Measurements from ENCODE around the gene DENND2C.

The DENND2C gene

GRCh38 chr1:114545315-114545714 is 124.5 kb downstream of the DENND2C start:
- Histone ChIP-seq H3K4me3 (IDR thresholded peaks at IDR 0.05; ENCODE audit: insufficient read depth, low read depth, low read length) (no peak overlapping the region), H3K27me3 (ENCODE audit: insufficient read depth, low read depth) (no peaks in the 10 kb centered on the region), H3K27ac (no peak overlapping the region), H3K4me2 (no peak overlapping the region), H3K36me3 (ENCODE audit: insufficient read depth) (no peaks in the 10 kb centered on the region), H4K20me1 (ENCODE audit: insufficient read depth) (no peaks in the 10 kb centered on the region), H3K9ac (no peak overlapping the region), H3K4me1 (ENCODE audit: low read depth, poor library complexity, severe bottlenecking) (no peaks in the 10 kb centered on the region), H2AFZ (ENCODE audit: low read depth) (no peak overlapping the region), H3K79me2 (ENCODE audit: insufficient read depth, low read depth) (no peaks in the 10 kb centered on the region)
- TF ChIP-seq CTCF (conservative IDR thresholded peaks at IDR 0.05; ENCODE audit: low read depth, low read length) = no peak

GRCh38 chr1:114540821-114541220 is 129.0 kb downstream of the DENND2C start:
- no peak overlapping the region for H3K9ac ChIP-seq
- H2AFZ ChIP-seq (ENCODE audit: low read depth) = no peak overlapping the region
- H3K4me2 ChIP-seq = no peak overlapping the region

GRCh38 chr1:114540272-114540671 is 129.6 kb downstream of the DENND2C start:
- Histone ChIP-seq H3K36me3 (ENCODE audit: insufficient read depth) (no peaks in the 10 kb centered on the region), H3K4me2 (no peak overlapping the region), H3K27ac (no peak overlapping the region), H3K27me3 (ENCODE audit: insufficient read depth, low read depth) (no peaks in the 10 kb centered on the region), H3K4me1 (ENCODE audit: low read depth, poor library complexity, severe bottlenecking) (no peaks in the 10 kb centered on the region), H3K9ac (no peak overlapping the region), H3K4me3 (IDR thresholded peaks at IDR 0.05; ENCODE audit: insufficient read depth, low read depth, low read length) (no peak overlapping the region), H3K79me2 (ENCODE audit: insufficient read depth, low read depth) (no peaks in the 10 kb centered on the region), H2AFZ (ENCODE audit: low read depth) (no peak overlapping the region), H4K20me1 (ENCODE audit: insufficient read depth) (no peaks in the 10 kb centered on the region)
- no peak for TF ChIP-seq CTCF (conservative IDR thresholded peaks at IDR 0.05; ENCODE audit: low read depth, low read length)

More at GRCh38 chr1:114540821-114541220, 129.0 kb downstream of the DENND2C start:
- Histone ChIP-seq H3K27ac (no peak overlapping the region), H3K27me3 (ENCODE audit: insufficient read depth, low read depth) (no peaks in the 10 kb centered on the region), H3K4me1 (ENCODE audit: low read depth, poor library complexity, severe bottlenecking) (no peaks in the 10 kb centered on the region), H3K36me3 (ENCODE audit: insufficient read depth) (no peaks in the 10 kb centered on the region), H4K20me1 (ENCODE audit: insufficient read depth) (no peaks in the 10 kb centered on the region), H3K79me2 (ENCODE audit: insufficient read depth, low read depth) (no peaks in the 10 kb centered on the region), H3K4me3 (IDR thresholded peaks at IDR 0.05; ENCODE audit: insufficient read depth, low read depth, low read length) (no peak overlapping the region)
- no peak for TF ChIP-seq CTCF (conservative IDR thresholded peaks at IDR 0.05; ENCODE audit: low read depth, low read length)

- Histone ChIP-seq H3K4me3 (IDR thresholded peaks at IDR 0.05; ENCODE audit: insufficient read depth, low read depth, low read length) (no peak overlapping the region), H3K4me2 (no peak overlapping the region), H3K79me2 (ENCODE audit: insufficient read depth, low read depth) (no peaks in the 10 kb centered on the region), H3K36me3 (ENCODE audit: insufficient read depth) (no peaks in the 10 kb centered on the region), H3K4me1 (ENCODE audit: low read depth, poor library complexity, severe bottlenecking) (no peaks in the 10 kb centered on the region), H3K27me3 (ENCODE audit: insufficient read depth, low read depth) (no peaks in the 10 kb centered on the region), H4K20me1 (ENCODE audit: insufficient read depth) (no peaks in the 10 kb centered on the region), H2AFZ (ENCODE audit: low read depth) (no peak overlapping the region), H3K27ac (no peak overlapping the region), H3K9ac (no peak overlapping the region)
- TF ChIP-seq CTCF (conservative IDR thresholded peaks at IDR 0.05; ENCODE audit: low read depth, low read length) = no peak
These were observed 133.8 kb downstream of the DENND2C start for GRCh38 chr1:114536043-114536442.

Measured in KMS-11 (cell line).